ENCODE data around the gene CD2BP2.
"Not testable (repeated sequence)": the region's sequence is repeated elsewhere in the genome, so short reads cannot be mapped to it uniquely, and the experiment has no call there.

CD2BP2 gene

GRCh38 chr16:30309255-30309654, 45.9 kb downstream of the CD2BP2 start:
- H3K27ac ChIP-seq, H3K4me3 ChIP-seq: not testable (repeated sequence)

All from skin epidermis (tissue), 12 donors.